CD4-positive, alpha-beta T cell (primary cell): Measurements from ENCODE around the gene DUSP14. TPM values are rescaled to one million over a fixed set of nuclear protein-coding genes. Genes with fewer than 3 reads are reported as not detected.

Experiments used
- ATAC-seq: fragments of 200-7000 bp; cut with Tn5 transposase; one replicate; pipeline ENCODE4 v1.10.0; 2022; ENCODE audit warnings: mild to moderate bottlenecking; ENCODE audit not compliant: poor library complexity
- CTCF ChIA-PET: fragments of 350-600 bp; sonication (Branson Sonifier 250); formaldehyde crosslinking; loops from one replicate; lab custom pipeline; 2021; ENCODE audit warnings: antibody characterized with exemption, inconsistent platforms; lab: Charles Lee
- POLR2A ChIA-PET: fragments of 350-600 bp; sonication (Branson Sonifier 250); formaldehyde crosslinking; loops from one replicate; lab custom pipeline; 2021; ENCODE audit warnings: antibody characterized with exemption, inconsistent platforms; lab: Charles Lee
- DNase-seq, 14 experiments: peaks; one replicate each; pipeline ENCODE4 v3.0.0-alpha.2; 2013 to 2020; ENCODE audit warnings: mixed read lengths in 2 of 14
- H3K27ac ChIP-seq, 2 donors: one replicate each; pipeline versions ENCODE4 v1.5.1 to v1.7.0; 2013; ENCODE audit warnings: low read length in 2 of 2, low read depth in 1 of 2, mild to moderate bottlenecking in 1 of 2
- H3K27me3 ChIP-seq, 2 experiments: 1 replicate in 1 of 2; 2 replicates in 1 of 2; pipeline versions ENCODE4 v1.6.1 to v1.7.0; 2013; ENCODE audit warnings: low read length in 2 of 2, control low read depth in 1 of 2, mild to moderate bottlenecking in 1 of 2, moderate library complexity in 1 of 2; ENCODE audit not compliant: insufficient read depth in 2 of 2, control insufficient read depth in 1 of 2
- H3K36me3 ChIP-seq: one replicate; pipeline ENCODE4 v1.6.1; 2013; ENCODE audit warnings: low read length, control low read depth; ENCODE audit not compliant: insufficient read depth
- H3K4me1 ChIP-seq: one replicate; pipeline ENCODE4 v1.6.1; 2013; ENCODE audit warnings: low read length, control low read depth; ENCODE audit not compliant: insufficient read depth
- H3K4me3 ChIP-seq: one replicate; pipeline ENCODE4 v1.5.1; 2013; ENCODE audit warnings: mild to moderate bottlenecking, low read length, moderate library complexity
- H3K9me3 ChIP-seq, 2 experiments: 1 replicate in 1 of 2; 2 replicates in 1 of 2; pipeline versions ENCODE4 v1.6.1 to v1.7.0; 2013; ENCODE audit warnings: low read length in 2 of 2, mild to moderate bottlenecking in 2 of 2, control low read depth in 1 of 2, moderate library complexity in 1 of 2; ENCODE audit not compliant: control insufficient read depth in 1 of 2, insufficient read depth in 1 of 2
- H3K27ac Mint-ChIP-seq: one replicate; pipeline ENCODE4 v1.8.0; 2020; ENCODE audit warnings: mixed read lengths
- H3K27me3 Mint-ChIP-seq: one replicate; pipeline ENCODE4 v1.8.0; 2021; ENCODE audit warnings: mixed read lengths
- H3K36me3 Mint-ChIP-seq: one replicate; pipeline ENCODE4 v1.8.0; 2021; ENCODE audit warnings: low read depth, mixed read lengths
- H3K4me1 Mint-ChIP-seq: one replicate; pipeline ENCODE4 v1.8.0; 2021; ENCODE audit warnings: low read depth, mixed read lengths
- H3K4me3 Mint-ChIP-seq: one replicate; pipeline ENCODE4 v1.8.0; 2020; ENCODE audit warnings: mild to moderate bottlenecking, mixed read lengths
- H3K9me3 Mint-ChIP-seq: one replicate; pipeline ENCODE4 v1.8.0; 2020; ENCODE audit warnings: mixed read lengths
- intact Hi-C, 2 experiments: fragments of 100-400 bp; cut with DNase I in 1 of 2; cut with micrococcal nuclease in 1 of 2; formaldehyde crosslinking; loops; one replicate each; pipeline versions ENCODE4 v1.15.1 to v1.9.0; 2023 to 2025; cut with DNase I, micrococcal nuclease
- total RNA-seq, 174 experiments: library from RNA in 2 of 174; stranded (reverse) in 2 of 174; gene quantifications; one replicate each; pipeline ENCODE4 v1.2.3 and lab custom pipeline; 2021 to 2026
- TF ChIP-seq, protein P1 (sequence below): fragments of 200-600 bp; IDR thresholded peaks from one replicate; pipeline ENCODE4 v1.8.0; 2022; ENCODE audit warnings: antibody characterized with exemption, mild to moderate bottlenecking

DUSP14 gene
- total RNA-seq, 2 experiments from 2014 or later, result 4.4 to 4.9 TPM

GRCh38 chr17:37520174-37520573 lies 30.5 kb downstream of the DUSP14 start:
- Histone ChIP-seq H3K4me1 (peaks cover 6% of the 10 kb centered on the region), H3K27me3 (no peaks in the 10 kb centered on the region), H3K9me3 (no peaks in the 10 kb centered on the region), H3K36me3 (peaks cover 83% of the 10 kb centered on the region), H3K27ac (no peak overlapping the region), H3K4me3 (no peak overlapping the region)
- H3K4me3 Mint-ChIP-seq, result no peak overlapping the region
- no peak for ATAC-seq
- H3K27ac Mint-ChIP-seq, result peak overlapping the region; percentile 17
- no peaks in the 10 kb centered on the region for H3K9me3 Mint-ChIP-seq
- intact Hi-C loops, result loop anchor here in 1 of 2 experiments (10.0 kb wide), 1 partner anchor 325 kb away; no protein-coding TSS in a partner anchor
- TF ChIP-seq, protein P1, sequence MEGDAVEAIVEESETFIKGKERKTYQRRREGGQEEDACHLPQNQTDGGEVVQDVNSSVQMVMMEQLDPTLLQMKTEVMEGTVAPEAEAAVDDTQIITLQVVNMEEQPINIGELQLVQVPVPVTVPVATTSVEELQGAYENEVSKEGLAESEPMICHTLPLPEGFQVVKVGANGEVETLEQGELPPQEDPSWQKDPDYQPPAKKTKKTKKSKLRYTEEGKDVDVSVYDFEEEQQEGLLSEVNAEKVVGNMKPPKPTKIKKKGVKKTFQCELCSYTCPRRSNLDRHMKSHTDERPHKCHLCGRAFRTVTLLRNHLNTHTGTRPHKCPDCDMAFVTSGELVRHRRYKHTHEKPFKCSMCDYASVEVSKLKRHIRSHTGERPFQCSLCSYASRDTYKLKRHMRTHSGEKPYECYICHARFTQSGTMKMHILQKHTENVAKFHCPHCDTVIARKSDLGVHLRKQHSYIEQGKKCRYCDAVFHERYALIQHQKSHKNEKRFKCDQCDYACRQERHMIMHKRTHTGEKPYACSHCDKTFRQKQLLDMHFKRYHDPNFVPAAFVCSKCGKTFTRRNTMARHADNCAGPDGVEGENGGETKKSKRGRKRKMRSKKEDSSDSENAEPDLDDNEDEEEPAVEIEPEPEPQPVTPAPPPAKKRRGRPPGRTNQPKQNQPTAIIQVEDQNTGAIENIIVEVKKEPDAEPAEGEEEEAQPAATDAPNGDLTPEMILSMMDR, result no peak
- no peaks in the 10 kb centered on the region for H3K27me3 Mint-ChIP-seq
- ChIA-PET CTCF (no interaction called here), POLR2A (interaction anchor here (0.6 kb wide), 1 partner anchor 268 kb away, joined by 3 read pairs; no protein-coding TSS in a partner anchor)
- H3K4me1 Mint-ChIP-seq, result peaks cover 11% of the 10 kb centered on the region
- no peak for DNase-seq
- H3K36me3 Mint-ChIP-seq, result peaks cover 83% of the 10 kb centered on the region

- no peaks in the 10 kb centered on the region for H3K9me3 Mint-ChIP-seq
- Histone ChIP-seq H3K4me1 (peaks cover 6% of the 10 kb centered on the region), H3K9me3 (no peaks in the 10 kb centered on the region), H3K36me3 (peaks cover 80% of the 10 kb centered on the region), H3K27me3 (no peaks in the 10 kb centered on the region), H3K4me3 (no peak overlapping the region), H3K27ac (no peak overlapping the region)
- H3K4me1 Mint-ChIP-seq, result peaks cover 11% of the 10 kb centered on the region
- peaks cover 82% of the 10 kb centered on the region for H3K36me3 Mint-ChIP-seq
- DNase-seq (no peak), ATAC-seq (no peak)
- ChIA-PET CTCF (no interaction called here), POLR2A (interaction anchor here (0.8 to 0.9 kb wide), 2 partner anchors 83 to 332 kb away, joined by 3 read pairs; no protein-coding TSS in a partner anchor)
- TF ChIP-seq, protein P1, result no peak
- peak overlapping the region; percentile 7 for H3K27ac Mint-ChIP-seq
- intact Hi-C loops, result loop anchor here in 1 of 2 experiments (10.0 kb wide), 1 partner anchor 323 kb away; no protein-coding TSS in a partner anchor
- no peak overlapping the region for H3K4me3 Mint-ChIP-seq
- H3K27me3 Mint-ChIP-seq, result no peaks in the 10 kb centered on the region
Observed at GRCh38 chr17:37521821-37522220, 32.1 kb downstream of the DUSP14 start.

DNA sequence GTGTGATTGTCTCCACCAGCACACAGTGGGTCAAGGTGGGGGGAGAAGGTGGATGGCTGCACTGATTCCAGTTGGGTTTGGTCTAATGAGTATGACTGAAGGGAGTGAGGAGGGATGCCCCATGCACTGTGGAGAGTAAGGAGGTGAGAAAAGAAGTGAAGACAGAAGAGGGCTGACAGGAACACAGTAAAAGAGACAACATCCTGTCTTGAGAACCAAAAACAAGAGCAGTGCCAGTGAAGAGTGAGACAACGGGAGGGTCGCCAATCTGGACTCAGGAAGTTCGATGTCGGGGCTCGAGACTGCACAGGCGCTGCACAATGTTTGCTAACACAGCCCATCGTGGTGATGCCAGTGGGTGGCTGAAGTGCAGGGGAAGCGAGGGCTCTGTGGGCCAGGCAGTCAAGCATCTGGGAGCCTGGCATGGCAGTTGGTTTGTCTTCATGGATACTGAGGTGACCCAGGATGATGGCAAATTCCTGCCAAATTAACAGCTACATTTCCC lies 34.1 kb downstream of the DUSP14 start:
- intact Hi-C loops, result loop anchor here in 1 of 2 experiments (10.0 kb wide), 1 partner anchor 321 kb away; no protein-coding TSS in a partner anchor
- DNase-seq, result no peak
- Mint-ChIP-seq H3K4me3 (no peak overlapping the region), H3K4me1 (peaks cover 17% of the 10 kb centered on the region), H3K27me3 (no peaks in the 10 kb centered on the region), H3K36me3 (peaks cover 80% of the 10 kb centered on the region), H3K9me3 (no peaks in the 10 kb centered on the region), H3K27ac (peak overlapping the region; percentile 63)
- Histone ChIP-seq H3K27me3 (no peaks in the 10 kb centered on the region), H3K36me3 (peaks cover 76% of the 10 kb centered on the region), H3K4me3 (no peak overlapping the region), H3K27ac (no peak overlapping the region), H3K9me3 (no peaks in the 10 kb centered on the region), H3K4me1 (peaks cover 6% of the 10 kb centered on the region)
- POLR2A ChIA-PET, result no interaction called here
- TF ChIP-seq, protein P1, result no peak
- ATAC-seq, result no peak
- CTCF ChIA-PET, result no interaction called here
